Transverse colon (tissue), 4 donors: ENCODE measurements around the gene ELOVL3. TPM values are rescaled to one million over a fixed set of nuclear protein-coding genes. Genes with fewer than 3 reads are reported as not detected.

Experiments
- DNase-seq: peaks from one replicate; pipeline ENCODE4 v3.0.0-alpha.2; 2019
- H3K27ac ChIP-seq, 4 donors: fragments of 200-600 bp; sonication (generic); 2 replicates each; pipeline ENCODE4 v1.5.1; 2016 to 2018; ENCODE audit warnings: inconsistent platforms in 4 of 4
- H3K27me3 ChIP-seq: fragments of 200-600 bp; sonication (generic); 2 replicates; pipeline ENCODE4 v1.5.1; 2017; ENCODE audit warnings: inconsistent platforms
- H3K36me3 ChIP-seq, 4 donors: fragments of 200-600 bp; sonication (generic); 2 replicates each; pipeline ENCODE4 v1.5.1; 2017 to 2019; ENCODE audit warnings: inconsistent platforms in 4 of 4
- H3K4me1 ChIP-seq, 4 donors: fragments of 200-600 bp; sonication (generic); 2 replicates each; pipeline ENCODE4 v1.5.1; 2017 to 2020; ENCODE audit warnings: inconsistent platforms in 4 of 4
- H3K4me3 ChIP-seq, 4 donors: fragments of 200-600 bp; sonication (generic); 1 replicate in 1 of 4; 2 replicates in 3 of 4; pipeline versions ENCODE4 v1.5.1 to v1.6.1; 2017 to 2019; ENCODE audit warnings: inconsistent platforms in 4 of 4
- H3K9me3 ChIP-seq, 2 donors: fragments of 200-600 bp; sonication (generic); 2 replicates each; pipeline ENCODE4 v1.5.1; 2017 to 2019; ENCODE audit warnings: inconsistent platforms in 2 of 2
- CTCF ChIP-seq, 5 experiments: fragments of 200-600 bp in 3 of 5; fragments of 450-650 bp in 2 of 5; sonication (generic) in 3 of 5; IDR thresholded peaks; 1 replicate in 2 of 5; 2 replicates in 3 of 5; pipeline ENCODE4 v1.5.1; 2016 to 2017; ENCODE audit warnings: antibody characterized with exemption in 5 of 5, inconsistent platforms in 3 of 5, mild to moderate bottlenecking in 2 of 5, moderate library complexity in 1 of 5
- EP300 ChIP-seq: sonication (generic); formaldehyde crosslinking; IDR thresholded peaks from one replicate; pipeline ENCODE4 v1.6.1; 2017; ENCODE audit warnings: antibody characterized with exemption, low read depth
- POLR2A ChIP-seq: fragments of 450-650 bp; IDR thresholded peaks from one replicate; pipeline ENCODE4 v1.6.1; 2016; ENCODE audit warnings: antibody characterized with exemption, mild to moderate bottlenecking, moderate library complexity
- POLR2AphosphoS5 ChIP-seq, 3 donors: sonication (generic); formaldehyde crosslinking; IDR thresholded peaks; one replicate each; pipeline ENCODE4 v1.6.1; 2016; ENCODE audit warnings: antibody characterized with exemption in 3 of 3
- WGBS, 2 donors: methylation state at CpG; one replicate each; pipeline ENCODE4 v1.1.5; 2018; ENCODE audit warnings: low coverage in 1 of 2; 5-methylcytosine and 5-hydroxymethylcytosine counted together
- in situ Hi-C, 4 donors: fragments of 200-750 bp; cut with MboI; loops; one replicate each; pipeline versions ENCODE4 v1.15.0 to v1.15.1; 2017; ENCODE audit warnings: low sequenced_read_pairs in 3 of 4, low pct_ligation_motif_present in 1 of 4, low pct_unique_long_range_greater_than_20kb in 1 of 4
- intact Hi-C: fragments of 100-400 bp; cut with DNase I; formaldehyde crosslinking; loops from one replicate; pipeline ENCODE4 v1.15.1; 2023; ENCODE audit warnings: low total_unique reads
- total RNA-seq, 4 donors: library from RNA; depleted of rRNA; stranded (reverse); fragments of >200 nt; gene quantifications; one replicate each; pipeline ENCODE4 v1.1.0, GENCODE V29; 2016

ELOVL3 gene
- total RNA-seq, 4 donors from 2014 or later: not detected

DNA sequence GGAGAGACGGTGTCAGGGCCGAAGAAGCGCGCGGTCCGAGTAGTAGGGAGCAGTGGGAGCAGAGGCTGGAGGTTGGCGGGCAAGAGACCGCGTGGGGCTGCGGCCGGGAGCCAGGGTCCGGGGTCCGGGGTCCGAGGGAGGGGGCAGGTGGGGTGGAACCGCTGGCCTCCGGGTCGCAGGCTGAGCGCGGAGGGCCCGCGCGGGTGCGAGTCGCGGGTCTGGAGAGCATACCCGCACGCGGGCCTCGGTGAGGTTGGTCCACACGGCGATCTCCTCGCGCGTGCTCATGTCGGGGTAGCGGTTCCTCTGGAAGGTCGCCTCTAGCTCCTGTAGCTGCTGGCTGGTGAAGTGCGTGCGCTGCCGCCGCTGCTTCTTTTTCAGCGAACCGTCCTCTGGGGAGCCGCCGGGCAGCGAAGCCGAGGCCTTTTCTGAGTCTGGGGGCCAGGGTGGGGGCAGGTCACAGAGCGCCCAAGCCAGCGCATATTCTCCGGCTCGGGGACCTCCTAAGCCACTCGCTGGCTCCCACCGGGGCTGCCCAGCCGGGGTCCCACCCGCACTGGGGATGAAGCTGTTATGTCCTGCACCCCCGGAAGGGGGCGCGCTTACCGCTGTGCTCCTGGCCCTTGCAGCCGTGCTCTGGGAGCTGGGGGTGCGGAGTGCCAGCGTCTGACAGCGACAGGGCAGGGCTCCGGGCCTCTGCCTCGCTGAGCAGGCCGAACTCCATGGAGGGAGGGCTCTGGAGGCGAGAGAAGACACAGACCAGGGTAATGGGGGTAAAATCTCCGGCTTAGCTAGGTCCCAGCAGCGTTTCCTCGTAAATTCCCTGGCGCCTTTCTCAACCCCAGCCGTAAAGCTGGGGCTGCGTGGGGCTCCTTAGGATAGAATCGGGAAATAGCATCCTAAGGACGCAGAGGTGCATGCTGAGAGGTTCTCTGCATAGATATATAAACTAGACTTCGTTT, 5.5 kb downstream of the ELOVL3 start:
- no peaks in the 10 kb centered on the region for H3K9me3 ChIP-seq
- H3K4me3 ChIP-seq: peak overlapping the region; percentile 2 to 60 (median 39)
- no peak for TF ChIP-seq POLR2AphosphoS5 (IDR thresholded peaks at IDR 0.05)
- peak; percentile 80 to 86 (median 84) for TF ChIP-seq CTCF (IDR thresholded peaks at IDR 0.05)
- H3K4me1 ChIP-seq: peaks cover 16 to 26% (median 24%) of the 10 kb centered on the region in 4 donors
- H3K27me3 ChIP-seq: peaks cover 88% of the 10 kb centered on the region
- intact Hi-C loops: loop anchor here (2.0 kb wide), 1 partner anchor 119 kb away; no protein-coding TSS in a partner anchor
- H3K36me3 ChIP-seq: no peaks in the 10 kb centered on the region
- DNase-seq: peak; percentile 72
- WGBS, 2 donors: 23% methylated on average over 32 of the region's 76 CpGs; no CpG with 5 or more reads in 1 of the 2 donors
- no peak overlapping the region for H3K27ac ChIP-seq
- in situ Hi-C loops: no loop called here

DNA sequence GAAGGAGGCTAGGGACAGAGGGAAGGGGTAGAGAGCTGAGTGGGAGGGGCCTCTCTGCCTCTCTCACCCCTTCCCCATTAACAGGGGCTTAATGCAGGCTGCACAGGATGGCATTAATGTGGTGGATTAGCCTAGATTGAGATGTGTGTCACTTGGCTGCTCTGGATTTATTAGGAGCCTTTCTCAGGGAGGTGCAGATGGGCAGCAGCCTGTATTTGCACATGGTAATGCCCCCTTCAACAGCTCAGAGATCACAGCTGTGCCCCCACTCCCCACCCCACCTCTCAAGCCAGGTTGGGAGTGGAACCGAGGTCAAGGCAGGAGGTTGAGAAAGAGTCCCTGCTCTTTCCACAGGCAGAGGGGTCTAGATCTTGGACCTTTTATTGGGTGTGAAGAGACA, 7.9 kb downstream of the ELOVL3 start:
- WGBS, 2 donors: 57% methylated on average over 1 of the region's 1 CpG; no CpG with 5 or more reads in 1 of the 2 donors
- no peaks in the 10 kb centered on the region for H3K36me3 ChIP-seq
- H3K27ac ChIP-seq: no peak overlapping the region
- in situ Hi-C loops (no loop called here), intact Hi-C loops (no loop called here)
- no peak for TF ChIP-seq POLR2AphosphoS5 (IDR thresholded peaks at IDR 0.05)
- no peak for TF ChIP-seq EP300
- no peak for TF ChIP-seq CTCF (IDR thresholded peaks at IDR 0.05)
- no peak for TF ChIP-seq POLR2A
- peaks cover 85% of the 10 kb centered on the region for H3K27me3 ChIP-seq
- H3K9me3 ChIP-seq: no peaks in the 10 kb centered on the region
- no peak for DNase-seq
- no peak overlapping the region for H3K4me3 ChIP-seq
- H3K4me1 ChIP-seq: peaks cover 16 to 25% (median 23%) of the 10 kb centered on the region in 4 donors

DNA sequence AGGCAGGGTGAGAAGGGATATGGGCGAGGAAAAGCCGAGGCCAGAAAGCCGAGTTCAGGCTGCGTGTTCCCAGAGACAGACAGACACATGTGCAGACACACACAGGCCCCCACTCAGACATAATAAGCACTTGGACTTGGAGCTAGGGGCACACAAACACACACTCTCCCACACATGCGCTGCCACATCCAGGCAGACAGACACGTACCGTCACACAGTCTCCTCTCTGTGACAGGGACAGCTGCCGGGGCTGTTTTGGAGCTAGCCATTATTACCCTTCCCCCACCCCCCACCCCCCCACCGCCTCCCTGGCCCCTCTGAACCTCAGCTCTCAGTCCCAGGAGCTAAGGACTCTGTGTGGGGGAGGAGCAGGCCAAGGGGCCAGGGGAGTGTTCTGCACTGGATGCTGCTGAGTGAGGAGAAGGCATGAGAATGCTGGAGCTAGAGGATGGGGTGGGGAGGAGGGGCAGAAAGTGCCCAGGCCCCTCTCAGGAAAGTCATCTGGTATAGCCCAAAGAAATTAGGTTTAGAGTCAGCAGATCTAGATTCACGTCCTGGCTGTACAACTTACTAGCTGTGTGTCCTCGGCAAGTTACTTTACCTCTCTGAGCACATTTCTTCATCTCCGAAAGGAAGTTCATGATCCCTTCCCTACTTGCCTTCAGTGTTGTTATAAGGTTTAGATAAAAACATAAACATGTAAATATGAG, 8.9 kb downstream of the ELOVL3 start:
- no peak for DNase-seq
- Histone ChIP-seq H3K4me3 (no peak overlapping the region), H3K9me3 (no peaks in the 10 kb centered on the region), H3K36me3 (no peaks in the 10 kb centered on the region), H3K27me3 (peaks cover 86% of the 10 kb centered on the region), H3K27ac (no peak overlapping the region), H3K4me1 (peaks cover 13 to 21% (median 20%) of the 10 kb centered on the region in 4 donors)
- 67 to 95% methylated on average over 2 to 12 of the region's 12 CpGs for WGBS, 2 donors
- TF ChIP-seq CTCF (IDR thresholded peaks at IDR 0.05): no peak
- no peak for TF ChIP-seq POLR2A
- no peak for TF ChIP-seq EP300
- TF ChIP-seq POLR2AphosphoS5 (IDR thresholded peaks at IDR 0.05): no peak
- in situ Hi-C loops (no loop called here), intact Hi-C loops (no loop called here)

DNA sequence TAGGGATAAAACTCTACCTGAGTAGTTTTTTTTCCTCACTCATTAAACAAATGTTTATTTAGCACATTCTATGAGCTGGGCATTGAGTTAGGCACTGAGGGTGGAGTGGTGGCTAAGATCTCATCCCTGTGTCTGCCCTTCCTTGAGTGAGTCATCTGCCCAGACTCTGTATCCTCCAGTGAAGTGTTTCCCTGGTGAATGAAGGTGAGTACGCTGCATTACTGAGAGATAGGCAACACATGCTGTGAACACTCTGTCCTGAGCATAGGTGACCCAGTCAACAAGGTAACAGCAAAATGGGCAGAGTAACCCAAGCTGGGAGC, 9.5 kb downstream of the ELOVL3 start:
- no peaks in the 10 kb centered on the region for H3K9me3 ChIP-seq
- no peak overlapping the region for H3K4me3 ChIP-seq
- 100% methylated on average over 1 of the region's 1 CpG; no CpG with 5 or more reads in 1 of the 2 donors for WGBS, 2 donors
- H3K27ac ChIP-seq: no peak overlapping the region
- TF ChIP-seq POLR2A (no peak), POLR2AphosphoS5 (IDR thresholded peaks at IDR 0.05) (no peak), CTCF (IDR thresholded peaks at IDR 0.05) (no peak), EP300 (no peak)
- no peak for DNase-seq
- no peaks in the 10 kb centered on the region for H3K36me3 ChIP-seq
- in situ Hi-C loops (no loop called here), intact Hi-C loops (no loop called here)
- H3K4me1 ChIP-seq: peaks cover 10 to 18% (median 16%) of the 10 kb centered on the region in 4 donors
- peaks cover 86% of the 10 kb centered on the region for H3K27me3 ChIP-seq
